GM23338 (cell line): Measurements from ENCODE around the gene CCND1.

ENCODE experiments used
- CREB1 ChIP-seq: fragments of 250-450 bp; sonication (Bioruptor Pico); IDR thresholded peaks from 2 replicates; pipeline ENCODE4 v1.5.0; 2020; ENCODE audit warnings: low read depth, mild to moderate bottlenecking, moderate library complexity
- CTCF ChIP-seq, 2 experiments: fragments of 200-600 bp in 1 of 2; sonication (generic) in 1 of 2; conservative IDR thresholded peaks; 2 replicates each; pipeline versions ENCODE4 v1.5.1 to v1.6.1; 2016 to 2017; ENCODE audit warnings: antibody characterized with exemption in 2 of 2, low read depth in 2 of 2, mild to moderate bottlenecking in 2 of 2, moderate library complexity in 1 of 2
- EZH2 ChIP-seq: fragments of 200-600 bp; sonication (generic); IDR thresholded peaks from one replicate; pipeline ENCODE4 v1.8.0; 2017; ENCODE audit warnings: antibody characterized with exemption, mild to moderate bottlenecking, low read depth; ENCODE audit not compliant: unreplicated experiment
- POLR2AphosphoS5 ChIP-seq: IDR thresholded peaks from 2 replicates; pipeline ENCODE4 v1.6.1; 2016; ENCODE audit warnings: antibody characterized with exemption, low read depth
- REST ChIP-seq: IDR thresholded peaks from one replicate; pipeline ENCODE4 v1.6.1; 2018; ENCODE audit warnings: antibody characterized with exemption; ENCODE audit not compliant: unreplicated experiment
- STAT1 ChIP-seq: IDR thresholded peaks from one replicate; pipeline ENCODE4 v1.6.1; 2016; ENCODE audit warnings: antibody characterized with exemption; ENCODE audit not compliant: unreplicated experiment

- TF ChIP-seq CTCF (conservative IDR thresholded peaks at IDR 0.05; ENCODE audit: low read depth in 2 of 2) (no peak), CREB1 (CRISPR knock-in tag) (no peak), REST (no peak), STAT1 (no peak), POLR2AphosphoS5 (no peak), EZH2 (no peak)
Observed at GRCh38 chr11:69692422-69692821, 51.5 kb downstream of the CCND1 start.
